Measurements from ENCODE around the gene GIPC1.

GIPC1 gene

GRCh38 chr19:14487370-14488125 is 8.4 kb downstream of the GIPC1 start:
- no peaks in the 10 kb centered on the region for H3K9me3 ChIP-seq (ENCODE audit: control insufficient read depth in 2 of 2, low read length in 2 of 2)
- H3K4me3 ChIP-seq (ENCODE audit: low read length in 2 of 2), result no peak overlapping the region
- peaks cover 6 to 15% of the 10 kb centered on the region in 2 donors for H3K36me3 ChIP-seq (ENCODE audit: control insufficient read depth in 2 of 2, insufficient read depth in 2 of 2, low read length in 2 of 2)
- no peak overlapping the region for H3K9ac ChIP-seq (ENCODE audit: low read length in 2 of 2)
- no peak overlapping the region for H3K27ac ChIP-seq (ENCODE audit: low read length)
- no peaks in the 10 kb centered on the region for H3K4me1 ChIP-seq (ENCODE audit: control insufficient read depth, insufficient read depth, low read length)
- H3K27me3 ChIP-seq (ENCODE audit: control insufficient read depth in 1 of 2, insufficient read depth in 2 of 2, low read length in 2 of 2), result no peaks in the 10 kb centered on the region

DNA sequence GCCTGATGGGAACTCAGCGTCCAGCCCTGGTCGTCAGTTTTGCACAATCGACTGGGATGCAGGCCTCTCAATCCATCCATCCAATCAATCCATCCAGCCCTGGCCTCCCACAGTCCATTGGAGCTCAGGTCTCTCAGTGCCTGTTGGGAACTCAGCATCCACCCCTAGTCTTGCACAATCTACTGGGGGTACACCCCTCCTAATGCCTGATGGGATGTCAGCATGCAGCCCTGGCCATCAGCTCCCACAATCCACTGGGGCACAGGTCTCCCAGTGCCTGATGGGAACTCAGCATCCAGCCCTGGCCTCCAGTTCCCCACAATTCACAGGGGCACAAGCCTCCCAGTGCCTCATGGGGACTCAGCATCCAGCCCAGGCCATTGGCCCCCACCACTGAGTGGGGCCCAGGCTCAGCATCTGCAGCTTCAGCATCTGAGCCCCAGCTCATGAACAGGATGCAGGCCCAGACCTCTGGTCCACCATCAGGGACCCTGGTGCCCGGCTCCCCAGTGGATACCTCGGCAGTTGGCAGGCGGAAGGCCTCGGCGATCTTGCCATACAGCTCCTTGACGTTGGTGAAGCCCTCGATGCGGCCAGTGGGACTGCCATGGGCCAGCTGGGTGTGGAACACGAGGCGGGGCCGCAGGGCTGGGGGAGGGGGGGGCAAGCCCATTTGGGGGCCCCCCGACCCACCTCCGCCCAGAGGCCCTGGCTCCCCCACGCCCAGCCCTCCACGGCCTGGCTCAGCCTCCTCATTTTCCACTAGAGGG is 13.6 kb downstream of the GIPC1 start:
- Histone ChIP-seq H3K4me3 (ENCODE audit: low read length in 2 of 2) (no peak overlapping the region), H3K9me3 (ENCODE audit: control insufficient read depth in 2 of 2, low read length in 2 of 2) (no peaks in the 10 kb centered on the region), H3K36me3 (ENCODE audit: control insufficient read depth in 2 of 2, insufficient read depth in 2 of 2, low read length in 2 of 2) (peaks cover 10 to 25% of the 10 kb centered on the region in 2 donors), H3K9ac (ENCODE audit: low read length in 2 of 2) (no peak overlapping the region), H3K4me1 (ENCODE audit: control insufficient read depth, insufficient read depth, low read length) (peaks cover under 1% of the 10 kb centered on the region), H3K27ac (ENCODE audit: low read length) (no peak overlapping the region), H3K27me3 (ENCODE audit: control insufficient read depth in 1 of 2, insufficient read depth in 2 of 2, low read length in 2 of 2) (no peaks in the 10 kb centered on the region)

DNA sequence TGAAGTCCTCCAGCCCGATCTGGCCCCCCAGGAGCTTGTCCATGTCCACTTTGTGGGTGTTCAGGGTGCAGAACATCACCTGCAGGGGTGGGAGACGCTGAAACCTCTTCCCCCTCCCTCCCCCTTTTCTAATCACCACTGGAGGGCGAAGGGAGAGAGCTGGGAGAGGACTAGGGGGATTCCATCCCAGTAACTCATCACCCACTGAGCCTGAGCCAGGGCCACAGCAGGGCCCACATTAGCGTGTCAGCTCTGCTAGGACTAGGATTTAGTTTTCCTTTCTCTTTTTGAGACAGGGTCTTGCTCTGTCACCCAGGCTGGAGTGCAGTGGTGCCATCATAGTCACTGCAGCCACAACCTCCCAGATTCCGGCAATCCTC is 15.2 kb downstream of the GIPC1 start:
- peaks cover 6% of the 10 kb centered on the region for H3K4me1 ChIP-seq (ENCODE audit: control insufficient read depth, insufficient read depth, low read length)
- peaks cover 0 to 3% of the 10 kb centered on the region in 2 donors for H3K27me3 ChIP-seq (ENCODE audit: control insufficient read depth in 1 of 2, insufficient read depth in 2 of 2, low read length in 2 of 2)
- H3K4me3 ChIP-seq (ENCODE audit: low read length in 2 of 2), result no peak overlapping the region
- H3K27ac ChIP-seq (ENCODE audit: low read length), result no peak overlapping the region
- no peak overlapping the region for H3K9ac ChIP-seq (ENCODE audit: low read length in 2 of 2)
- peaks cover 10 to 23% of the 10 kb centered on the region in 2 donors for H3K36me3 ChIP-seq (ENCODE audit: control insufficient read depth in 2 of 2, insufficient read depth in 2 of 2, low read length in 2 of 2)
- no peaks in the 10 kb centered on the region for H3K9me3 ChIP-seq (ENCODE audit: control insufficient read depth in 2 of 2, low read length in 2 of 2)

- no peak overlapping the region for H3K4me3 ChIP-seq (ENCODE audit: low read length in 2 of 2)
- no peak overlapping the region for H3K27ac ChIP-seq (ENCODE audit: low read length)
- H3K9ac ChIP-seq (ENCODE audit: low read length in 2 of 2), result no peak overlapping the region
- H3K27me3 ChIP-seq (ENCODE audit: control insufficient read depth in 1 of 2, insufficient read depth in 2 of 2, low read length in 2 of 2), result peaks cover 0 to 6% of the 10 kb centered on the region in 2 donors
- no peaks in the 10 kb centered on the region for H3K9me3 ChIP-seq (ENCODE audit: control insufficient read depth in 2 of 2, low read length in 2 of 2)
- peaks cover 11% of the 10 kb centered on the region for H3K4me1 ChIP-seq (ENCODE audit: control insufficient read depth, insufficient read depth, low read length)
- peaks cover 10 to 23% of the 10 kb centered on the region in 2 donors for H3K36me3 ChIP-seq (ENCODE audit: control insufficient read depth in 2 of 2, insufficient read depth in 2 of 2, low read length in 2 of 2)
Measured at GRCh38 chr19:14479975-14480699, 15.8 kb downstream of the GIPC1 start.

DNA sequence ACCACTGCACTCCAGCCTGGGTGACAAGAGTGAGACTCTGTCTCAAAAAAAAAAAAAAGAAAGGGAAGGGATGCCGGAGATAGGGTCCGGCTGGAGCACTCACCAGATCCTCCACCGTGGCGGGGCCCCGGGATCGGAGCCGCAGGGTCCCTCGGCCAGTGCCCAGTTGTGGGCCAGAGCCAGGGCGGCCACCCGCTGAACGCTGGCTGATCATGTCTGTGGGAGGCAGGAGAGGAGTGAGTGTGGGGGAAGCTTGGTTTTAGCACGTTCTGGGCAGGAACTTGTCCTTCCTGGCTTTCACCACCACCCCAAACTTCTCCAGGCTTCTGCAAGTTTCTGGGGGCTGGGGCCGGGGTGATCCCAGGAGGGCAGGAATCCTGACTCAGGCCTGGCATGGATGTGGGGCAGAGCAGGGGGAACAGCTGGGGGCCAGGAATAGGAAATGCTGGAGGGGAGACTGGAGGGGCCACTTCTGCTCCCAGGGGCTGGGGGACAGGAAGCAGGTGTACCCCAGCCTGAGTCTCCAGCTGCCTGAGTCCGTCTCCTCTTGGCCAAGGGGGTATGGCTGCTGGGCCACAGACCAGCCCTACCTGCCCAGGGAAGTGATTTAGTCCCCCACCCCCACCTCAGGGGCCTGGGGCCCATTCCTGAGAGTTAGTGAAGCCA is 16.5 kb downstream of the GIPC1 start:
- H3K9me3 ChIP-seq (ENCODE audit: control insufficient read depth in 2 of 2, low read length in 2 of 2), result no peaks in the 10 kb centered on the region
- H3K4me3 ChIP-seq (ENCODE audit: low read length in 2 of 2), result no peak overlapping the region
- peaks cover 10 to 23% of the 10 kb centered on the region in 2 donors for H3K36me3 ChIP-seq (ENCODE audit: control insufficient read depth in 2 of 2, insufficient read depth in 2 of 2, low read length in 2 of 2)
- H3K9ac ChIP-seq (ENCODE audit: low read length in 2 of 2), result no peak overlapping the region
- H3K27me3 ChIP-seq (ENCODE audit: control insufficient read depth in 1 of 2, insufficient read depth in 2 of 2, low read length in 2 of 2), result peaks cover 2 to 13% of the 10 kb centered on the region in 2 donors
- no peak overlapping the region for H3K27ac ChIP-seq (ENCODE audit: low read length)
- H3K4me1 ChIP-seq (ENCODE audit: control insufficient read depth, insufficient read depth, low read length), result peaks cover 15% of the 10 kb centered on the region

DNA sequence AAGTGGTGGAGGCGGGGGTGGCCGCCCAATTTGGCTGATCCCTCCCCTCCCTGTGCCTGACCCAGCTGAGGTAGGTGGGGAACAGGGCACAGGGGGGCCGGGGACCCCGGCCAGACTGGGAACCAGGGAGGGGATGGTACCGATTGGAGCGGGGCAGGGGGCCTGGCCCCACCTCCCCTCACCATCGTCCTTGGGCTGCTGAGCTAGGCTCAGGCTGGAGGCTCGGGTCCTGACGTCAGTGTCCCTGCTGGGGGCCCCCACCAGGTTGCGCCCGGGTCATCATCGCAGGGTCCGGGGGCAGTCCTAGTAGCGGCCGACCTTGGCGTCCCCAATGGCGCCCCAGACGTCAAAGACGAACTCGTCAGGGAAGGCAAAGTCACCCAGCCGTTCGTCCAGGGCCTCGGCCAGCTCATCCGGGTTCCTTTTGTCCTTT is 17.8 kb downstream of the GIPC1 start:
- Histone ChIP-seq H3K4me1 (ENCODE audit: control insufficient read depth, insufficient read depth, low read length) (peaks cover 21% of the 10 kb centered on the region), H3K27me3 (ENCODE audit: control insufficient read depth in 1 of 2, insufficient read depth in 2 of 2, low read length in 2 of 2) (peaks cover 6 to 25% of the 10 kb centered on the region in 2 donors), H3K36me3 (ENCODE audit: control insufficient read depth in 2 of 2, insufficient read depth in 2 of 2, low read length in 2 of 2) (peaks cover 10 to 23% of the 10 kb centered on the region in 2 donors), H3K4me3 (ENCODE audit: low read length in 2 of 2) (no peak overlapping the region), H3K9me3 (ENCODE audit: control insufficient read depth in 2 of 2, low read length in 2 of 2) (no peaks in the 10 kb centered on the region), H3K27ac (ENCODE audit: low read length) (no peak overlapping the region), H3K9ac (ENCODE audit: low read length in 2 of 2) (no peak overlapping the region)

DNA sequence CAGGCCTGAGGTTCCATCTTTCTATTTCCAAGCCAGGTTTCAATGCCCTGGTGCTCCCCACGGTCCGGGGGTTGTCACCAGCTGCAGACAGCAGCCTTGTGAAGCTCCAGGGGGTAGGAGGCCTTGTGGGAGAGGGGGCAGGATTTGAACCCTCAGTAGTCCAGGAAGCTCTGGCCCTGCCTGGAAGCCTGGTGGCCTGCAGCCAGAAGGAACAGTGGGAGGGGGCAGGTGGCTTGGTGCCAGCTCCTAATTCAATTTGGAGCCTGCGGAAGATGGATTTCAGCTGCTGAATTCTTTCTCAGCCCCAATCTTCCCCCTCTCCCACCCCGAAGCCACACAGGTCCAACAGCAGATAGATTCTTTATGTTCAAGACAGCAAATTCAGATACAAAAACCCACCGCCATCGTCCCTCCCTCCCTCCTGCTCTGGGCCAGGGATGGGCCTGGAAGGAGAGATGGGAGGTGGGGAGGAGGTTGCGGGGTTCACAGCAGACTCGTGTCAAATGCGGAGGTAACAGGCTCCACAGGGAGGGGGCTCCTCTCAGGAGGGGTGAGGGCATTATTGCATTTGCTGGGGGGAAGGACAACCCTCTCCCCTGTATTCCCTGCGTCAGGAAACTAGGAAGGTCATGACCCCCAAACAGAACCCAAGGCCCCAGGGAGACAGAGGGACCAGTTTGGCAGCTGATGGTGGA is 18.4 kb downstream of the GIPC1 start:
- H3K9ac ChIP-seq (ENCODE audit: low read length in 2 of 2), result no peak overlapping the region
- H3K27me3 ChIP-seq (ENCODE audit: control insufficient read depth in 1 of 2, insufficient read depth in 2 of 2, low read length in 2 of 2), result peaks cover 11 to 30% of the 10 kb centered on the region in 2 donors
- peaks cover 25% of the 10 kb centered on the region for H3K4me1 ChIP-seq (ENCODE audit: control insufficient read depth, insufficient read depth, low read length)
- no peak overlapping the region for H3K27ac ChIP-seq (ENCODE audit: low read length)
- H3K4me3 ChIP-seq (ENCODE audit: low read length in 2 of 2), result no peak overlapping the region
- H3K9me3 ChIP-seq (ENCODE audit: control insufficient read depth in 2 of 2, low read length in 2 of 2), result no peaks in the 10 kb centered on the region
- peaks cover 10 to 23% of the 10 kb centered on the region in 2 donors for H3K36me3 ChIP-seq (ENCODE audit: control insufficient read depth in 2 of 2, insufficient read depth in 2 of 2, low read length in 2 of 2)

- H3K4me3 ChIP-seq (ENCODE audit: low read length in 2 of 2), result no peak overlapping the region
- no peak overlapping the region for H3K9ac ChIP-seq (ENCODE audit: low read length in 2 of 2)
- peaks cover 13 to 34% of the 10 kb centered on the region in 2 donors for H3K27me3 ChIP-seq (ENCODE audit: control insufficient read depth in 1 of 2, insufficient read depth in 2 of 2, low read length in 2 of 2)
- H3K4me1 ChIP-seq (ENCODE audit: control insufficient read depth, insufficient read depth, low read length), result peaks cover 32% of the 10 kb centered on the region
- H3K27ac ChIP-seq (ENCODE audit: low read length), result no peak overlapping the region
- H3K36me3 ChIP-seq (ENCODE audit: control insufficient read depth in 2 of 2, insufficient read depth in 2 of 2, low read length in 2 of 2), result peaks cover 5 to 18% of the 10 kb centered on the region in 2 donors
- H3K9me3 ChIP-seq (ENCODE audit: control insufficient read depth in 2 of 2, low read length in 2 of 2), result no peaks in the 10 kb centered on the region
Measured at GRCh38 chr19:14476673-14477401, 19.1 kb downstream of the GIPC1 start.

- H3K4me1 ChIP-seq (ENCODE audit: control insufficient read depth, insufficient read depth, low read length), result peaks cover 32% of the 10 kb centered on the region
- peaks cover 13 to 34% of the 10 kb centered on the region in 2 donors for H3K27me3 ChIP-seq (ENCODE audit: control insufficient read depth in 1 of 2, insufficient read depth in 2 of 2, low read length in 2 of 2)
- H3K27ac ChIP-seq (ENCODE audit: low read length), result no peak overlapping the region
- no peak overlapping the region for H3K4me3 ChIP-seq (ENCODE audit: low read length in 2 of 2)
- H3K36me3 ChIP-seq (ENCODE audit: control insufficient read depth in 2 of 2, insufficient read depth in 2 of 2, low read length in 2 of 2), result peaks cover 5 to 16% of the 10 kb centered on the region in 2 donors
- no peak overlapping the region for H3K9ac ChIP-seq (ENCODE audit: low read length in 2 of 2)
- no peaks in the 10 kb centered on the region for H3K9me3 ChIP-seq (ENCODE audit: control insufficient read depth in 2 of 2, low read length in 2 of 2)
Measured at GRCh38 chr19:14476327-14476672, 19.6 kb downstream of the GIPC1 start.
